HG03354 (cell line): Measurements from ENCODE around the gene RALGPS2.
"Not testable (repeated sequence)": the region's sequence is repeated elsewhere in the genome, so short reads cannot be mapped to it uniquely, and the experiment has no call there.

Source experiments
- ATAC-seq: cut with Tn5 transposase; IDR thresholded peaks from one replicate; pipeline ENCODE4 v1.9.1; 2021; ENCODE audit warnings: mild to moderate bottlenecking; ENCODE audit not compliant: unreplicated experiment, poor library complexity, severe bottlenecking

RALGPS2 gene

DNA sequence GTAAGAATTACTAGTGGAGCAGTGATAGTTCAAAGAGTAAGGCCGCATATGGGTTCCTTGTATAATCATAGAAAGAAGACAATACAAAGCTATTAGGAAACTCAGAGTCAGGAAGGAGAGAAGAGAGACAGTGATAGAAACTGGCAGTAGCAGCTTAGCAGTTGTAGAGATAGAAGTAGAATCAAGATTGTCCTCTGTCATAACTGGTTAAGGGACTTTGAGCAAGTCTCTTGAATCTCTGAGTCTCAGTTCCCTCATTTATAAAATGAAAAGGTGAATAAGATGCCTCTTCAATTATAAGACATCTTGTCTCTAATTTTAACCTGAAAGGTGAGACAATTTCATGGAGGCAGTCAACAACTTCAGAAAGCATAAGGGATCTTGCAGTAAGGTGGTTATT, 6.5 kb upstream of the RALGPS2 start:
- no peak for ATAC-seq

DNA sequence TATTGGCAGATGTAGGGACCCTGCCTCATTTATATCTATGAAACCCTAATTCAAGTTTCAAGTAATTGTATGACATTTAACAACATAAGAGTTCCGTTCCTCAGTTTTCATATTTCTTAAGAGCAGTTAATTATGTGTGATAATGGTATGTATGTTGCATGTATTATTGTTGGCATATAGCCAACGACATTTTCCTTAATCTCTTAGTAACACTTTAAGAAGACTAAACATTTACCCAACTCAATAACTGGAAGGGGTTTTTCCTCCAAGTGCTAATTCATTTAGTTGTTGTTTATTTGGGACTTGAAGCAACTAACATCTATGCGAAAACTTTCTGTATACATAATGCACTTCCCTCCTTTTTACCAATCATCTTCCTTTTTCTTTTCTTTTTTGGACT, 1.5 kb upstream of the RALGPS2 start:
- no peak for ATAC-seq

DNA sequence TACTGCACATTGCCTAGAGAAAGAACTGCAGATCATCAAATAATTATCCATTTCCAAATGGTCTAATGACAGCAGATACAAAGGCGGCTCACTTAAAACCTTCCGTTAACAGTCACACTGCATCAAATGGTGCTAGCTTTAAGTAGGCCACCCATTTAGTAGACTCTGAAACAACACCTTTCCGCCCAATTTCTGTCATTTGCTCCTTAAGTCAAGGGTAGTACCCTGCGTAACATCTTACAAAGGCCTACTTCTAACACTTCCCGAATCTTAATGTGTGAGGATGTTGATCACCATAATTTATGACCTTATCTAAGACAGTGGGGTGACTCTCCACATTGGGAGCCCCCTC, 692 bp upstream of the RALGPS2 start:
- ATAC-seq, result no peak

DNA sequence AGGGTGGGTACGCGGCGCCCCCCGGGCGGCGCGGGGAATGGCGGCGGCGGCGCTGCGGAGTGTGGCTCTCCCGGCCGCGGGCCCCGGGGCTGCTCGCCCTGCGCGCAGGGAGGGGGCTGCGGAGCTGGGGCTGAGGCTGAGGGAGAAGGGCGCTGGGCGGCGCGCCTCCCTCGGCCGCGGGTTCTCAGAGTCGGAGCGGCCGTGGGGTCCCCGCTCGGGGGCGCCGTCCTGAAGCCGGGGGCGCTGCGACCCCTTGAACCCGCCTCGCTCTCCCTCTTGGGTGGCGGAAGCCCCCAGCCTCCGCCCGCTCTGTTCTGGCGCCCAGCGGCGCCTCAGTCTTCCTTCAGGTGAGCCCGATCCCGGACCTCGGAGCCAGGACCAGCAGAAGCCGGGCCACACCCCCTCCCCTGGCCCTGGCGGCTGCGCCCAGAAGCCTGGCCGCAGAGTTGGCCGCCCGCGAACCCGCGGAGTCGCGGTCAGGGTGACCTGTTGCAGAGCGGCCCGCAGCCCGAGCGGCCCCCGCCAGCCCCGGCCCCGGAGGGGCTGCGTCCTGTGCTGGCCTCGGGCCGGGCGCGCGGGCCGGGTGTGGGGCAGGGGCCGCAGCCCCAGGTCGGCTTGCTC, 532 bp downstream of the RALGPS2 start:
- ATAC-seq, result peak; percentile 43

DNA sequence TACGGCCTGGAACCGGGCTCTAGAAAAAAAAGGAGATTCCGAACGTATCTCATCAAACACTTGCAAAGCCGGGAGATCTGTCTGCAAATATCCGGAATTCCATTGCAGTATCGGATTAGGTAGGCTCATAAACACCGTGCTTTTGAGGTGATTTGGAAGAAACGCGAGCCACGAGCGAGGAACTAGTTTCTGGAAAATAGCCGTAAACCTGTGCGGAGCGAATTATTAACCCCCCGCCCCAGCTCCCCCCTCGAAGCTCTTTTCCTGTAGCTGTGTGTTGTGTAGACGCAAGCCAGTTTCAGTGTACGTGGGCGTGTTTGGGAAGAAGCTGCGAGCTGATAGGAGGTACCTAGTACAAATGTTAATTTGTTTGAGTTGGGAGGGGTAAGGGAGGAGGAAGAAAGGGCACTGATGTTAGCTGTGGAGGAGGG, 1.1 kb downstream of the RALGPS2 start:
- ATAC-seq, result peak; percentile 77

DNA sequence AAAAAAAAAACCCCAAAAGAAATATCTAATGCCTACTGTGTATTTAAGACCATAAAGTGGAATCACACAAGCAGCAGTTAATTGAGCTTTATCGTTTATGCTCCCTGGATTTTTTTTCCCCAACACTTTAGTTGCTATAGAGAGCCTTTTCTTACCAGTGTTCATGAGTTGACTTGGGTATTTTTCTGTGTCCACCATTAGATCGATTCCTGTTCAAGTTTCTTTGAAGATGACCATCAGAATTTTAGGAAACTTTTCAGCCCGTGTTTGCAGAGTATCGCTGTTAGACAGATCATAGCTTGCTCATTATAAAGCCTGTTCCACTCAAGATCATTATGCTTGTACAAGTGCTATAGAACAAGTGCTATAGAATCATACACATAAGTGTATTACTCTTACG, 1.5 kb downstream of the RALGPS2 start:
- ATAC-seq, result no peak

DNA sequence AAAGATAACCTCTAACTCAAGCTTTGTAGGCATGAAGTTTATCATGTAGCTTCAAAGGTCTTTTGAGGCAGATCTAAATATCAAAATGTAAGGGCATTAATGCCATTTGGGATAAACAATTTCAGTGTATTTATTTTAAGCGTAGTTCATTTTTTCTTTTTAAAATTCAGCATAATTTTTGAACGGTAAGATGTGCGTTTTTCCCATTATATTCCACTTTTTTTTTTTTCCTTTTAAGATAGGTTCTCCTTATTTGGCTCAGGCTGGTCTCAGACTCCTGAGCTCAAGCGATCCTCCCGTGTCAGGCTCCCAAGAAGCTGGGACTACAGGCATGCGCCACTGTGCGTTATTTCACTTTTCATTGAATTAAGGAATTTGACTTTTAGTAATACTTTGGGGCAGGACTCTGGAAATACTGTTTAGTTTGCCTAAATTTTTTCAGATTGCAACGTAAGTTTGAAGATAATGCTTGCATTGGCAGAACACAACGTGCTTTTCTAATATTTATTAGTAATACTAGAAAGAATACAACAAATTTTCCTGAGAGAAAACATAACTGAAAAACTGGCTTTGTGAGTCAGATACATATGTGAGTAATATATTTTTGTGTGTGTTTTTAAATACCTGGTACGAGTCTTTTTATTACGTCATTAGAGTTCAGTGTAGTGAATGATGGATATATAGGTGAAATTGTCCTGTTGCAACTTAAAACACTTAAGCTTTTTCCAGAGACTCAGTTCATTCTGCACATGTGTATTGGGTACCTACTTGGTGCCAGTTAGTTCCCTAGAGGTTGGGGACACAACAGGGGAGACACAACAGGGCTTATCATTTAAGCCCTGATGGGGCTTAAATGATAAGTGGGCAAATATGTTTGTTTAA, 2.2 kb downstream of the RALGPS2 start:
- ATAC-seq, result no peak

DNA sequence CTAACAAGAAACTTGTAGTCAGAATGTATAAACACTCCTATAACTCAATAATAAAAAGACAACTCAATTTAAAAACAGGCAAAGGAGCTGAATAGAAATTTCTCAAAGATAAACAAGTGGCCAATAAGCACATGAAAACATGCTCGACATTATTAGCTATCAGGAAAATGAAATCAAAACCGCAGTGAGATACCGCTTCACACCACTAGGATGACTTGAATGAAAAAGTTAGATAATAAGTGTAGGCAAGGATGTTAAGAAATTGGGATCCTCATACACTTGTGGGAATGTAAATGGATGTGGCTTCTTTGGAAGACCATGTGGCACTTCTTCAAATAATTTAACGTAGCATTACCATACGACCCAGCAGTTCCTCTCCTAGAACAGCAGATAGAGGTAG, 8.9 kb downstream of the RALGPS2 start:
- ATAC-seq, result no peak

DNA sequence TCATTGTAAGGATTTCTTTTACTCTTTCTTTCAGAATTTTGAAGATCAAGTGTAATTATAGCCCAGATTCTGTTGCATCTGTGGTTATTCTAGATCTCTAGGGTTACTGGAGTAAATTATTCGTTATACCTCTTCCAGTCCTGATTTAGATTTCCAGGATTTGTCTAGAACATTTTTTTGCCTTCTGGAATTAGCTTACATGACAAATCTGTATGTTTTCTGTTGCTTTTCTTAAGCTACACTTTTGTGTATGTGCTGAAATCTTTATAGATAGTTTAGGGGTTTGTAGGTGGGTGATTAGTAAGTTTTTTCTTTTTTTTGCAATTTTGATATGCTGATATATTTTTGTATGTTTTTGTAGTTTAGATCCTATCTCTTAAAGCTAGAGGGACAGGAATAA, 13.7 kb downstream of the RALGPS2 start:
- no peak for ATAC-seq

DNA sequence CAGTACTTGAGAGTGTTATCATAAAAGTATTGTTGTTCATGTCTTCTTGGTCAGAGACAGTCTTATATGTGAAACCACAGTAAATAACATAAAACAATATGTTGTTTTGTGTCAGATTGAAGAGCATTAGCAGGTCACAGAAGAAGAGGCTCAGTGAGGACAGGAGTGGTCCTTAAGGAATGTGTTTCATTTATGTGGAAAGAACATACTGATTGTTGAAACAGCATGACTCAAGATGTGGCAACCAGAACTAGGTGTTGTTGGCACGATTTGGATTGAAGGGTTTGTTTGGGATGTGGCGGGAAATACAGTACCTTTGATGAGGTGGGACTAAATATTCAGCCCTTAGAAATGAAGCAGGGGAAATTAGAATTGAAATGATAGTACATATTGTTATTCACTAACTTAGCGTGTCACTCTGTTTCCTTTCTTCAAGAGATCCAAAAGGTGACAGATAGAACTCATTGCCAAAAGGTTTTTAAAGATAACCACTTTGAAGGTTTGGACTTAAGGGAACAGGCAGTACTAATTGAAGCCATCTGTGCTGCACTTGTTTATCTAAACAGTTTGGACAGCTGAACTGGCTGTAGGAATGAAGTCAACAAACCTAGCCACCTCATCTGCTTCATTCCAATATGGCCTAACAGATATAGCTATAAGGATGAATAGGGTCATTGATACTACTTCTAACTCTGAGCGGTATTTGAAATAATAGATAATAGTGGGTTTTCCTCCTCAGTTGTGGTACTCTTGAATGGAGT, 14.4 kb downstream of the RALGPS2 start:
- ATAC-seq, result no peak

DNA sequence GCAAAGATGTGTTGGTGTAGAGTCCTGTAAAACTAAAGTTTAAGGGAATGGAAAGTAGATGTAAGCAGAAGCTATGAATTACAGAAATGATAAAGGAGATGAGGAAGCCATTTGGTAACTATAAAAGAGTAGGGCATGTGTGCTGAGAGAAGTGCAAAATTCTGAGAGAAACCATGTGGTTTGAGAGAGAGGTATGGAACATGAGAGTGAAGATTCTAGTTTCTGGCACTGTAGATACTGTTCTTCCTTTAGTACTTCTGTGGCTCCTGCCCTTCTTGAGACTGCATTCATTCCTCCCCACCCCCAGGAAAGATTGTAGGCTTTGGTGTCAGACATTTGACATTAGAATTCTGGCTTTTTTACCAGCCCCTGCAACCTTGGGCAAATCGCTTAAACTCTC, 15.4 kb downstream of the RALGPS2 start:
- ATAC-seq, result no peak

DNA sequence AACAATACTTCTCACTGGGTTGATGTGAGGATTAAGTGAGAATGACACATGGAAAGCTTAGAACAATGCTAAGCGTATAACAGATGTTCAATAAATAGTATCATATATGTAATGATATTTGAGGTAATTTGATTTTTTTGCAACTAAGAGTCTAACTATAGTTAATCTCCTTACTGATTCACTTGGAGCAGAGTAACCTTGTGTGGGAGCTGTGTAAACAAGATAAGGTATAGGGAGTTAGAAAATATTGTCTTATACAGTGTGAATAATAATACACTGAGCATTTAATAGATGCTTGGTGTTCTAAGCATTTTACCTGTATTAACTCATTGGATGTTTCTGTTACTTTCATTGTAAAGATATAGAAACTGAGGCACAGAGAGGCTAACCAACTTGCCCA, 15.9 kb downstream of the RALGPS2 start:
- ATAC-seq, result no peak

DNA sequence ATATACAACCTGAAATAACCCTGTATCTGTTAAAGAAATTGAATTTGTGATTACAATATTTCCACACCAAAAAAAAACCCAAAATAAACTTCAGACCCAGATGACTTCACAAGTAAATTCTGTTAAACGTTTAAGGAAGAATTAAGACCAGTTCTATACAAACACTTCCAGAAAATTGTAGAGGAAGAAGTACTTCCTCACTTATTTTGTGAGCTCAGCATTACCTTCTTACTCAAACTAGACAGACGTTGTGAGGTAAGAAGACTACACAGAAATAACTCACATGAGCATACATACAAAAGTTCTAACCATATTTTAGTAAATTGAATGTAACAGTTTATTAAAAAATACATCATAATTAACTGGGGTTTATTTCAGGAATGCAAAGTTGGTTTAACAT, 18.8 kb downstream of the RALGPS2 start:
- no peak for ATAC-seq

DNA sequence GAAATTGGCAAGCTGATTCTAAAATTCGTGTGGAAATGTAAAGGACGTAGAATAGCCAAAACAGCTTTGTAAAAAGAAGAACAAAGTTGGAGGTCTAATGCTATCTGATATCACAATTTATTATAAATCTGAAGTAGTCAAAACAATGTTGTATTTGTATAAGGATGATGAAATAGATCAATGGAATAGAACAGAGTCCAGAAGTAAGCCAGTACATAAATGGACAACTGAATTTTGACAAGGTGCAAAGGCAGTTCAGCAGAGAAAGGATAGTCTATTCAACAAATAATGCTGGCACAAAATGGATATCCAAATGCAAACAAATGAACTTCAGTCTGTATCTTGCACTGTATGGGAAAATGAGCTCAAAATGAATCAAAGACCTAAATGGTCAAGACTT, 20.2 kb downstream of the RALGPS2 start:
- no peak for ATAC-seq

DNA sequence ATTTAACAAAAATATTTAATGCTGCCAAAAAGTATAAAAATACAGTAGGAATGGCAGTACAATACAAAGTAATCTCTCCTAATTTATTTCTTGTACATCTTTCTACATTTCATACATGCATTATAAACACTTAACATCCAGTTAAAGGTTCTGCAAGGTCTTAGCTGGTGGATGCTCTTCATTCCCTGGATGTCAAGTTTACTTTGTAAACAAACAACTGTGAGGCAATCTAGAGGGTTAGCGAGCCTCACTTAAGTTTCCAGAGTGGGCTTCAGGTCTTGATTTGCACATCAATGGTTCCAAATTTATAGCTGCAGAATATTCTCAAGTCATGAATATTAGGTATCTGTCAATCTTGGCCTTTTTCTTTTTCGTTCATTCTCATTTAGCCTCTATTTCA, 21.3 kb downstream of the RALGPS2 start:
- no peak for ATAC-seq

DNA sequence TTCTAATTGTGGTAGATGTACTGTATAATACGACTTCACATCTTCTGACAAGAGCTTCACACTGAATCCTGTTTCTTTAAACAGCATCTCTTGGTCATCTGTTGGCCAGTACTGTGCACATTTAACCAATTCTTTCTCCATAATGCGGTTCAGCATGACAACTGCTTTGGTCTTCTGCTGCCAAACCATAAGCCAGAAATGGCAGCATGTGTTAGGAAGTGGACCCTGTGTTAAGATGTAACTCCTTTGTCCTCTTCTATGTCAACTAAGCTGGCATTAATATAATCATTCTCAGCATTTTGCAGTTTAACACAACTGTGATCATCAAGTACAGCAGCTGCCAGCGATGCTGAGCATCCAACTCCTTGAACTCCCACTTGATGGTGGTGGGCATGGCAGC, 22.3 kb downstream of the RALGPS2 start:
- ATAC-seq, result not testable (repeated sequence)

DNA sequence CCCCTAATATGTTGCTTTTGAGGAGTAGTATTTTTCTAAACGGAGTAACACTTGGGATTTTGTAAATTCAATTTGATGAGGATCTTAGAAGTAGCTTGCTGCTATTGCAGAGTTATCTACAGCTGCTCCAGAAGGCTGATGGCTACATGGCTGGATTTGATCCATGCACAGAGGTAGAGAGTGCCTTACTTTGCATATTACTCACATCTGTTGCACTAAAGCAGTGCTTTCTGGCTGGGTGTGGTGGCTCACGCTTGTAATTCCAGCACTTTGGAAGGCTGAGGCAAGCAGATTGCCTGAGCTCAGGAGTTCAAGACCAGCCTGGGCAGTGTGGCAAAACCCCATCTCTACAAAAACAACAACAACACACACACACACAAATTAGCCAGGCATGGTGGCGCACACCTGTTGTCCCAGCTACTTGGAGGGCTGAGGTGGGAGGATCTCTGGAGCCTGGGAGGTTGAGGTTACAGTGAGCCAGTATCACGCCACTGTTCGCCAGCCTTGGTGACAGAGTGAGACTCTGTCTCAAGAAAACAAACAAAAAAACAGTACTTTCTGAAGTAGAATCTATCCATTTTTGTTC, 24.6 kb downstream of the RALGPS2 start:
- no peak for ATAC-seq

DNA sequence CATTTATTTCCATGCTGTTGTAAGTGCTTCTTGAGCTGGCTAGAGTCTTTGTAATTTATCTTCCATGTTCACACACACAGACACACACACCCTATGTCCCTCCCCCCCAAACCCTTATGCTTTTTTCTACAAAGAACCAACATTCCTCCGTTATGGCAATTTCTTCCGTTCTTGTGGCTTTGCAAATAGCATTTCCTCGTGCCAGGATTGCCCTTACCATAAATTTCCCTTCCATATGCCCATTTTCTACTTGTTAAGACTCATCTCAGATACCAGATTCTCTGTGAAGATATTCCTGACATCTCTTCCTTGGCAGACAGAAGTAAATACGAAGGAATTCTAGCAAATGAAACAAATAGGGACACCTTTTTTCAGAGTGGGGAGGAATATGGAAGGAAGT, 26.0 kb downstream of the RALGPS2 start:
- ATAC-seq, result no peak

DNA sequence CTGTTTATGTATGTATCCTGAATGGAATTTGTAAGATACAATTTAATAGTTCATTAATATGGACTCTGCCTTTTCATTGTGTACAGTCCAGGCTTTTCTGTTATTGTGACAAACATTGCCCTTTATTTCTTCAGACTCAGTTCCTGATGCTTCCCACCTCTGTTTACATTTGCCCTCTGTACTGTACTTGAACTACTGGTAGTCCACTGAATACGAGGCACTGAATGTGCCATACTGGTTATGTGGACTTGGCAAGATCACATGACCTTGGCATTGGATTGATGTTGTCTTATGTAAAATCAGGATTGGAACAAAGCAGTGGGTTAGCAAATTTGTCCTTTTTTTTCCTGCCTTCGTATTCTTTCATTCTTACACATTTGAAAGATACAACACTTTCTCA, 27.8 kb downstream of the RALGPS2 start:
- no peak for ATAC-seq

DNA sequence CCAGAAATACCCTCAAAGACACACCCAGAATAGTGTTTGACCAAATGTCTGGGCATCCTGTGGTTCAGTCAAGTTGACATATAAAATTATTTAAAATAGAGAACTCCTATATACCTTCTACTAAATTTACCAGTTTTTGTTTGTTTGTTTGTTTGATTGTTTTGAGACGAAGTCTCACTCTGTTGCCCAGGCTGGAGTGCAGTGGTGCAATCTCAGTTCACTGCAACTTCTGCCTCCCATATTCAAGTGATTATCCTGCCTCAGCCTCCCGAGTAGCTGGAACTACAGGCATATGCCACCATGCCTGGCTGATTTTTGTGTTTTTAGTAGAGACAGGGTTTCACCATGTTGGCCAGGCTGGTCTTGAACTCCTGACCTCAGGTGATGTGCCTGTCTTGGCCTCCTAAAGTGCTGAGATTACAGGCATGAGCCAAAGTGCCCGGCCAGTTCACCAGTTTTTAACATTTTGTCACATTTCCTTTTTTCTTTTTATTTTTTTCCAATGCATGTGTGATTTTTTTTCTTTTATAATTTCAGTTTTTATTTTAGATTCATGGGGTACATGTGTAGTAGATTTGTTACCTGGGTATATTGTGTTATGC, 29.7 kb downstream of the RALGPS2 start:
- ATAC-seq, result not testable (repeated sequence)
